ENCODE measurements around the gene RACGAP1.
A peak's percentile ranks its signal among the peaks of the same experiment; 100 is the strongest.

Gene RACGAP1

DNA sequence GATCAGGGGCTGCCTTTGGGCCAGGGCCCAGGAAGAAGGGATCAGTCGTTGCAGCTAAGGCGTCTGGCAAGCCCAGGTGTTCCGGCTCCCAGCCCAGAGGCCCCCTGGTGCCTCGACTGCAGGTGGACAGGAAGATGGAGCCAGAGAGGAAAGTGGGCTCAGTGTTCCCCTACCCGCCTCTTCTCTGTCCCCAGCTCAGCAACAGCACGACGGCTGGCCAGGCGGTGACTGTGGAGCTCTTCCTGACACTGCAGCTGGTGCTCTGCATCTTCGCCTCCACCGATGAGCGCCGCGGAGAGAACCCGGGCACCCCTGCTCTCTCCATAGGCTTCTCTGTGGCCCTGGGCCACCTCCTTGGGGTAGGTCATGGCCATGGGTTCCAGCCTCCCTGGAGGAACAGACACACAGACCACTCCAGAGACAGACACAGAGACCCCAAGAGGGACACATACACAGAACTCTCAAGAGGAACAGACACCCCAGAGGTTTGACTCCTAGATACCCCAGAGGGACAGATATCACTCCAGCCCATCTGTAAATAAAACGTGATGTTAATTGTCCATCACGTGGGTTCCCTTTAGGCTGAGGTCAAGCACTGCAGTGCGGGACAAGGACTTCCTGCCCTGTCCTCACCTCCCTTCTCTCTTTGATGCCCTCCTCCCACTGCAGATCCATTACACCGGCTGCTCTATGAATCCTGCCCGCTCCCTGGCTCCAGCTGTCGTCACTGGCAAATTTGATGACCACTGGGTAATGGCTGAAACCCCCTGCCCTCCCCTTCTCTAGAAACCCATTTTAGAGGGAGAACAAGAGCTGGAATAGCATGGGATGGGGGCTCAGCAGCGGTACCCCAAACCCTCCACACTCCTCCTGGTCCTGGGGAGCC, 71.1 kb downstream of the RACGAP1 start:
- DNase-seq: no peak

- no peak for DNase-seq
Measured at GRCh38 chr12:49953151-49953550, 72.1 kb downstream of the RACGAP1 start.

DNA sequence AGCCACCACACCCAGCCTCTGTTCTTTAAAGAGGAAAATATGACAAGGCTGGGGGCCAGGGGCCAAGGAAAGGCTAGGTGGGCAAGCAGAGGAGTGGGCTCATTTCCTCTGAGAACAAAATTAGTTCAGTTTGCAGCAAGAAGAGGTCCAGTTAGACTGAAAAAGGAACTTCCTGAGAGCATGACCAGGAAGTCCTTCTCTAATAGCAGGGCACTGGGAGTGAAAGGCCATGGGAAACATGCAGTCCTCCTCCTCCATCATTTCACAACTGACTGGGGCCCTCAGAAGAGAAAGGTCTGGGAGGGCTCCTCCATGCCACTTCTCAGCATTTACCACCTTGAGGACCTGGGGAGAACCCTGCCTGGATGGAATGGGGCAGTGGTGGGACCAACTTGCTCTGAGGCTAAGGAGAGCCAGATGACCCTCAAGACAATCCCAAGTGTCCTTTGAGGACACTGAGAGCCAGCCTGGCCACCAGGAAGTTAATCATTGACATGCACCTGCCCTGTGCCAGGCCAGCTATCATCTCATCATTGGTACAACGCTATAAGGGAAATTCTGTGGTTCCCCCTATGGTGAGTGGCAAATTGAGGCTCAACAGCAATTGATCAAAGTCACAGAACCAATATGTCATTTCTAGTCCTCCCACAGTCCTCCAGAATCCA, 72.8 kb downstream of the RACGAP1 start:
- DNase-seq: no peak

- DNase-seq: no peak
Measured at GRCh38 chr12:49951411-49952240, 73.7 kb downstream of the RACGAP1 start.

- DNase-seq: no peak
Measured at GRCh38 chr12:49950273-49951251, 74.7 kb downstream of the RACGAP1 start, which contains the start of gene AQP2. AQP2 (plus strand) TSS chr12:49950737; CDS start chr12:49950831, 94 bp downstream.

GRCh38 chr12:49949866-49950265, 75.4 kb downstream of the RACGAP1 start:
- no peak for DNase-seq

- DNase-seq: no peak
Measured at GRCh38 chr12:49948866-49949845, 76.1 kb downstream of the RACGAP1 start.

- no peak for DNase-seq
Measured at GRCh38 chr12:49947593-49948226, 77.6 kb downstream of the RACGAP1 start.

GRCh38 chr12:49946497-49946896, 78.8 kb downstream of the RACGAP1 start:
- DNase-seq: no peak

DNA sequence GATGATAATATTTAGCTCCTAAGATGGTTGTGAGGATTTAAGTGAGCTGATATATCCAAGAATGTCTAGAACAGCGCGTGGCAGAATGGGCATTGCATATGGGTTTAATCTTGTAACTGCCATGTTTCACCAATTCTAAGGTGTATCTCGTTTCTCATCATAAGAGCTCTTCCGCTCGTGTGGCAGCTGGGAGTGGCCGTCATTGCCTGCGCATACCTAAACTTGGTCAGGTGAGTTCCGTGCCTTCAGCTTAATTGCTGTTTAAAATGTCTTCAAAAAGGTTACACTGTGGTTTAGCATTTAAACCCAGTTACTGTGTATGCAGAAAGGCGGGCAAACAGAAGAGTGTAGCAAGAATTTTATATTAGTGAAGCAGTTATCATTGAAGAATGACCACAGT, 79.2 kb downstream of the RACGAP1 start:
- peak; percentile 30 for DNase-seq

DNA sequence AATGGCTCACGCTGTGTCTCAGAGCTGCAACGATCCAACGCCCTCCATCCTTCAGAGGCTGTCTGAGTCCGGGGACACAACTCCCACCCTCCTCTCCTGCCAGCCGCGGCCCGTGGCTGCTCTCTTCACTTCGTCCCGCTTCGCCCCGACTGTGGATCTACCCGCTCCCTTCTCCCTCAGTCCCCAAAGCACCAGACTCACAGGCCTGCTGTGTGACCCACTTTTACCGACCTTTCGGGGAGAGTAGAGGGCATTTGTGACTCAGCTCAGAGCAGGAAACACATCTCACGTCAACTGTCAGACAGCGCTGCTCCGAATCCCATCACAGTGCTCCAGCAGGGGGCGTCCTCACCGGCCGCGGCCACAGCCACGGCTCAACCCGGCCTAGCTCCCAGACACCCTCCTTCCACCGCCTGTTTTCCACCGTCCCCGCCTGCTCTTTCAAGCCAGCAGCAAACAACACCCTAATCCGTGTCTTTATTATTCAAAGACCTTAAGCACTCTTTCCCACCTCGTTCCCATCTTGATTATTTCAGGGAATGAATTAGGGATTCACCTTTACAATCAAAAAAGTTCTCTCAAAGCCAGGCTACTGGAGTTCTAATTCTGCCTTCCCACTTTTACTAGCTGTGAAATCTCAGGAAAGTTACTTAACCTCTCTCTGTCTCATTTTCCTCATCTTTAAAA, 79.8 kb downstream of the RACGAP1 start:
- peak; percentile 91 for DNase-seq

- DNase-seq: no peak
Measured at GRCh38 chr12:49944718-49945117, 80.6 kb downstream of the RACGAP1 start.

DNA sequence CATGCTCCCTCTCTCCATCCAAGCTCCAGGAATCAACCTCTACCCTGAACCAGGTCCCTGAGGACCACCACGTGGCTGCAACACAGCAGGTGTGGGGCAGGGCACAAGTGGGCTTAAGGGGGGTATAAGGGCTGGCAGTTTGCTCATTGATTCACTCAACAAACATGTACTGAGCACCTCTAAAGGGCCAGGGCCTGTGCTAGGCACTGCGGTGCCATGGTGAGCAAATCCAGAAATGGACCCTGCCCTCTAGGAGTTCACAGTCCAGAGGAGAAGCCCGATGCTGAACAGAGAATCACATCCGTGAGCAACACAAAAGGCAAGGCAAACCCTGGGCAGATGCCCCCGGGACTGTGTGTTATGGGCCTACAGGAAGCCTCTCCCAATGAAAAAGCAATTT, 81.2 kb downstream of the RACGAP1 start:
- DNase-seq: no peak

- DNase-seq: no peak
Measured at GRCh38 chr12:49943625-49943960, 81.7 kb downstream of the RACGAP1 start.

- peak; percentile 5 for DNase-seq
Measured at GRCh38 chr12:49942921-49943624, 82.2 kb downstream of the RACGAP1 start.

DNA sequence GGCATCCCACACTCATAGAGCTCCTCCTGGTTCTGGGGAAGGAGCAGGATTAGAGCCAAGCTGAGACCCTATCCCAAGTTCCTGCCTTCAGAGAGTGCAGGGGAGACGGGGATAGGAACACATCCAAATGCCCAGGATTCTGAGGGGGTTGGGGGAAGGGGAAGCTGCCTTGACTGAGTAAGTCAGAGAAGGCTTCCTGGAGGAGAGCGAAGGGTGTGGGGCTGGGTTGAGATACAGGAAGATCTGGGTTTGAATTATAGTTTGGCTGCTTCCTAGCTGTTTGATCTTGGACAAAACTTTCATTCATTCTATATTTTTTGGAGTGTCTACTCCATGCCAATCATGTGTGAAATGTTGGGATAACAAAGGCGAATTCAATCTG, 82.8 kb downstream of the RACGAP1 start:
- DNase-seq: no peak

GRCh38 chr12:49941556-49942511, 83.5 kb downstream of the RACGAP1 start:
- no peak for DNase-seq

- no peak for DNase-seq
Measured at GRCh38 chr12:49939707-49940106, 85.6 kb downstream of the RACGAP1 start.

Data from CD4-positive, alpha-beta T cell treated with Interleukin-17A for 4 hours (primary cell).